ENCODE results near the gene RPLP1.

The RPLP1 gene

GRCh38 chr15:69452692-69453521 lies at the start of gene RPLP1:
TSS of gene RPLP1 (plus strand) at chr15:69452818. CDS start at chr15:69452949, 131 bp downstream.
- peak; percentile 93 for DNase-seq (ENCODE audit: low read depth)
- TF ChIP-seq CTCF (conservative IDR thresholded peaks at IDR 0.05; ENCODE audit: low read length) = no peak
- H3K4me3 ChIP-seq (ENCODE audit: low read length) = peak within 1 kb of the TSS; percentile 91

GRCh38 chr15:69403594-69403993 lies 49.0 kb upstream of the RPLP1 start:
- peak; percentile 94 for DNase-seq (ENCODE audit: low read depth)
- TF ChIP-seq CTCF (conservative IDR thresholded peaks at IDR 0.05; ENCODE audit: low read length) = no peak
- H3K4me3 ChIP-seq (ENCODE audit: low read length) = no peak overlapping the region

GRCh38 chr15:69405110-69405509 lies 47.5 kb upstream of the RPLP1 start:
- TF ChIP-seq CTCF (conservative IDR thresholded peaks at IDR 0.05; ENCODE audit: low read length) = no peak
- H3K4me3 ChIP-seq (ENCODE audit: low read length) = no peak overlapping the region

GRCh38 chr15:69407719-69408400 lies 44.8 kb upstream of the RPLP1 start:
- no peak for DNase-seq (ENCODE audit: low read depth)
- H3K4me3 ChIP-seq (ENCODE audit: low read length) = no peak overlapping the region
- no peak for TF ChIP-seq CTCF (conservative IDR thresholded peaks at IDR 0.05; ENCODE audit: low read length)

More at GRCh38 chr15:69405110-69405509, 47.5 kb upstream of the RPLP1 start:
- no peak for DNase-seq (ENCODE audit: low read depth)

- H3K4me3 ChIP-seq (ENCODE audit: low read length) = no peak overlapping the region
- TF ChIP-seq CTCF (conservative IDR thresholded peaks at IDR 0.05; ENCODE audit: low read length) = no peak
- no peak for DNase-seq (ENCODE audit: low read depth)
Measured at GRCh38 chr15:69408841-69409240, 43.8 kb upstream of the RPLP1 start.

GRCh38 chr15:69410248-69410874 lies 42.3 kb upstream of the RPLP1 start:
- peak; percentile 46 for TF ChIP-seq CTCF (conservative IDR thresholded peaks at IDR 0.05; ENCODE audit: low read length)
- H3K4me3 ChIP-seq (ENCODE audit: low read length) = no peak overlapping the region
- peak; percentile 29 for DNase-seq (ENCODE audit: low read depth)
